Measurements from ENCODE around the gene ABLIM3. TPM values are rescaled to one million over a fixed set of nuclear protein-coding genes. Genes with fewer than 3 reads are reported as not detected.

The ABLIM3 gene
- total RNA-seq, 1 experiment from 2014 or later = 14.3 TPM

- no peak overlapping the region for H3K27ac ChIP-seq (ENCODE audit: low read depth, low read length)
- H3K36me3 ChIP-seq (ENCODE audit: control insufficient read depth in 1 of 2, insufficient read depth in 2 of 2, low read length in 2 of 2) = no peaks in the 10 kb centered on the region
- no peaks in the 10 kb centered on the region for H3K27me3 ChIP-seq (ENCODE audit: insufficient read depth, low read length)
- H3K9me2 ChIP-seq (ENCODE audit: insufficient read depth) = no peaks in the 10 kb centered on the region
- ChIA-PET POLR2A (no interaction called here), CTCF (no interaction called here), RAD21 (ENCODE audit: low non-redundant PET in 1 of 2, low total read pairs in 2 of 2, uncharacterized antibody in 2 of 2, unreplicated experiment in 2 of 2) (no interaction called here)
- ATAC-seq (no peak), DNase-seq (ENCODE audit: low read depth, low spot score) (no peak)
- H3K4me2 ChIP-seq (ENCODE audit: low read length) = no peak overlapping the region
- H3K4me3 ChIP-seq (replicated peaks in 1 of 2; ENCODE audit: low read depth in 1 of 2, low read length in 2 of 2) = no peak overlapping the region
- BruUV-seq (replicated peaks) = no TSS peak
- H2AFZ ChIP-seq (ENCODE audit: low read depth, low read length, poor library complexity, severe bottlenecking) = no peak overlapping the region
- TF ChIP-seq RAD21 (IDR thresholded peaks at IDR 0.05; ENCODE audit: low read depth) (no peak), CEBPB (IDR thresholded peaks at IDR 0.05; ENCODE audit: low read depth) (no peak), SIN3A (IDR thresholded peaks at IDR 0.05; ENCODE audit: low read depth) (no peak), ATF3 (IDR thresholded peaks at IDR 0.05) (no peak), YY1 (IDR thresholded peaks at IDR 0.05; ENCODE audit: extremely low read depth, insufficient replicate concordance, low read depth, low read length) (no peak), ZFX (IDR thresholded peaks at IDR 0.05) (no peak), EGR1 (IDR thresholded peaks at IDR 0.05; ENCODE audit: low read depth) (no peak), CTCF (IDR thresholded peaks at IDR 0.05 in 2 of 3, conservative IDR thresholded peaks at IDR 0.05 in 1 of 3; ENCODE audit: borderline replicate concordance in 1 of 3, insufficient read depth in 1 of 3, low read depth in 2 of 3, low read length in 2 of 3) (no peak), ZNF274 (IDR thresholded peaks at IDR 0.05; ENCODE audit: low read depth, low read length) (no peak), POLR2AphosphoS5 (IDR thresholded peaks at IDR 0.05; ENCODE audit: low read depth, low read length) (no peak), EZH2phosphoT487 (IDR thresholded peaks at IDR 0.05; ENCODE audit: borderline replicate concordance) (no peak), CBX3 (IDR thresholded peaks at IDR 0.05; ENCODE audit: low read depth) (no peak), SP1 (IDR thresholded peaks at IDR 0.05; ENCODE audit: low read depth) (no peak), JUND (IDR thresholded peaks at IDR 0.05) (no peak), SRF (IDR thresholded peaks at IDR 0.05; ENCODE audit: low read depth) (no peak), TCF7L2 (IDR thresholded peaks at IDR 0.05; ENCODE audit: borderline replicate concordance, extremely low read depth, insufficient read depth, insufficient read length) (no peak)
- TF ChIP-seq, protein P1, sequence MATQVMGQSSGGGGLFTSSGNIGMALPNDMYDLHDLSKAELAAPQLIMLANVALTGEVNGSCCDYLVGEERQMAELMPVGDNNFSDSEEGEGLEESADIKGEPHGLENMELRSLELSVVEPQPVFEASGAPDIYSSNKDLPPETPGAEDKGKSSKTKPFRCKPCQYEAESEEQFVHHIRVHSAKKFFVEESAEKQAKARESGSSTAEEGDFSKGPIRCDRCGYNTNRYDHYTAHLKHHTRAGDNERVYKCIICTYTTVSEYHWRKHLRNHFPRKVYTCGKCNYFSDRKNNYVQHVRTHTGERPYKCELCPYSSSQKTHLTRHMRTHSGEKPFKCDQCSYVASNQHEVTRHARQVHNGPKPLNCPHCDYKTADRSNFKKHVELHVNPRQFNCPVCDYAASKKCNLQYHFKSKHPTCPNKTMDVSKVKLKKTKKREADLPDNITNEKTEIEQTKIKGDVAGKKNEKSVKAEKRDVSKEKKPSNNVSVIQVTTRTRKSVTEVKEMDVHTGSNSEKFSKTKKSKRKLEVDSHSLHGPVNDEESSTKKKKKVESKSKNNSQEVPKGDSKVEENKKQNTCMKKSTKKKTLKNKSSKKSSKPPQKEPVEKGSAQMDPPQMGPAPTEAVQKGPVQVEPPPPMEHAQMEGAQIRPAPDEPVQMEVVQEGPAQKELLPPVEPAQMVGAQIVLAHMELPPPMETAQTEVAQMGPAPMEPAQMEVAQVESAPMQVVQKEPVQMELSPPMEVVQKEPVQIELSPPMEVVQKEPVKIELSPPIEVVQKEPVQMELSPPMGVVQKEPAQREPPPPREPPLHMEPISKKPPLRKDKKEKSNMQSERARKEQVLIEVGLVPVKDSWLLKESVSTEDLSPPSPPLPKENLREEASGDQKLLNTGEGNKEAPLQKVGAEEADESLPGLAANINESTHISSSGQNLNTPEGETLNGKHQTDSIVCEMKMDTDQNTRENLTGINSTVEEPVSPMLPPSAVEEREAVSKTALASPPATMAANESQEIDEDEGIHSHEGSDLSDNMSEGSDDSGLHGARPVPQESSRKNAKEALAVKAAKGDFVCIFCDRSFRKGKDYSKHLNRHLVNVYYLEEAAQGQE (IDR thresholded peaks at IDR 0.05; ENCODE audit: low read depth) = no peak
- TF ChIP-seq, protein P2, sequence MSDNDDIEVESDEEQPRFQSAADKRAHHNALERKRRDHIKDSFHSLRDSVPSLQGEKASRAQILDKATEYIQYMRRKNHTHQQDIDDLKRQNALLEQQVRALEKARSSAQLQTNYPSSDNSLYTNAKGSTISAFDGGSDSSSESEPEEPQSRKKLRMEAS (IDR thresholded peaks at IDR 0.05) = no peak
- no peaks in the 10 kb centered on the region for H4K20me1 ChIP-seq (ENCODE audit: insufficient read depth)
- H3K9ac ChIP-seq (ENCODE audit: low read length) = no peak overlapping the region
- H3K4me1 ChIP-seq (ENCODE audit: control insufficient read depth in 1 of 2, insufficient read depth in 2 of 2, low read length in 2 of 2) = peaks cover 4 to 25% of the 10 kb centered on the region in 2 experiments; a peak in 2 of 4 replicates
- H3K79me2 ChIP-seq (ENCODE audit: insufficient read depth, low read length) = no peaks in the 10 kb centered on the region
- intact Hi-C loops (cut with micrococcal nuclease) = no loop called here
- H3K9me3 ChIP-seq (ENCODE audit: control insufficient read depth in 1 of 2, insufficient read depth in 1 of 2, low read depth in 1 of 2, low read length in 2 of 2) = no peaks in the 10 kb centered on the region
Observed at GRCh38 chr5:149144637-149145036, 3.3 kb downstream of the ABLIM3 start.

All from HCT116 (cell line).